Measurements from ENCODE around the gene P3H2. TPM values are rescaled to one million over a fixed set of nuclear protein-coding genes. Genes with fewer than 3 reads are reported as not detected.
A peak's percentile ranks its signal among the peaks of the same experiment; 100 is the strongest.

The P3H2 gene
- total and polyA plus RNA-seq, 2 of the 4 experiments (the other 2 are of a cell fraction): 54.7 to 64.3 TPM

- Histone ChIP-seq H3K56ac (ENCODE audit: extremely low read depth, insufficient read depth, low read length) (0 out of 2 replicates have a peak overlapping the region, but pooled peaks have one; percentile 10), H3K4me1 (ENCODE audit: control insufficient read depth, insufficient read depth, low read length) (peaks cover 15% of the 10 kb centered on the region), H3K23ac (ENCODE audit: low read depth, low read length) (no peak overlapping the region), H4K5ac (ENCODE audit: low read depth, low read length) (no peak overlapping the region; the same call in 1 of the 2 replicates), H3K9ac (ENCODE audit: low read depth, low read length) (no peak overlapping the region), H2BK5ac (ENCODE audit: low read depth, low read length, poor library complexity, severe bottlenecking) (peak overlapping the region; percentile 42), H3K27me3 (ENCODE audit: control insufficient read depth, insufficient read depth, low read length) (no peaks in the 10 kb centered on the region), H3K36me3 (ENCODE audit: control insufficient read depth, insufficient read depth, low read length) (no peaks in the 10 kb centered on the region), H2AK9ac (replicated peaks; ENCODE audit: low read depth, low read length, poor library complexity) (no peak overlapping the region), H2AK5ac (ENCODE audit: low read depth, low read length) (no peak overlapping the region), H2BK15ac (ENCODE audit: low read depth, low read length) (no peak overlapping the region), H3K9me1 (ENCODE audit: insufficient read depth, low read length) (peaks cover 5% of the 10 kb centered on the region; the same call in 1 of the 2 replicates), H3K79me1 (ENCODE audit: low read depth in 1 of 2, low read length in 2 of 2) (peaks cover 6 to 29% of the 10 kb centered on the region in 2 experiments; a peak in 3 of 4 replicates), H2BK20ac (ENCODE audit: low read depth, low read length) (no peak overlapping the region), H4K8ac (ENCODE audit: low read depth in 2 of 2, low read length in 2 of 2) (peak overlapping the region; percentile 17 to 23; a peak in 2 of 4 replicates), H3K9me3 (ENCODE audit: control insufficient read depth, insufficient read depth, low read length) (no peaks in the 10 kb centered on the region), H2BK120ac (ENCODE audit: low read depth, low read length) (peak overlapping the region; percentile 59; the same call in 1 of the 2 replicates), H4K91ac (ENCODE audit: insufficient read depth, low read depth, low read length) (no peak overlapping the region), H3K18ac (ENCODE audit: low read depth, low read length) (peak overlapping the region; percentile 47; the same call in 1 of the 2 replicates), H4K20me1 (ENCODE audit: insufficient read depth, low read length) (no peaks in the 10 kb centered on the region; the same call in 1 of the 2 replicates), H3K14ac (replicated peaks; ENCODE audit: low read depth, low read length) (no peak overlapping the region), H3K4ac (ENCODE audit: low read depth, low read length) (no peak overlapping the region; the same call in 1 of the 2 replicates), H2AFZ (replicated peaks; ENCODE audit: low read length, poor library complexity) (no peak overlapping the region), H3K27ac (ENCODE audit: insufficient read depth, low read length) (no peak overlapping the region), H3K4me2 (ENCODE audit: low read depth, low read length) (no peak overlapping the region), H3K4me3 (ENCODE audit: insufficient read depth, low read depth, low read length) (no peak overlapping the region)
- in situ Hi-C loops (cut with MboI; ENCODE audit: low sequenced_read_pairs): no loop called here
- intact Hi-C loops (cut with micrococcal nuclease): no loop called here
- DNase-seq (no peak), ATAC-seq (ENCODE audit: low read depth) (no peak)
- ChIA-PET POLR2A (ENCODE audit: unreplicated experiment) (no interaction called here), CTCF (no interaction called here)
- no TSS peak for BruUV-seq (replicated peaks)
- dilution Hi-C loops (cut with HindIII; ENCODE audit: low sequenced_read_pairs, unreplicated experiment): no loop called here
- TF ChIP-seq SMC3 (IDR thresholded peaks at IDR 0.05; ENCODE audit: low read depth, low read length) (no peak), MAFK (IDR thresholded peaks at IDR 0.05; ENCODE audit: low read depth, low read length) (no peak), CHD1 (IDR thresholded peaks at IDR 0.05; ENCODE audit: low read depth, low read length) (no peak), RAD21 (IDR thresholded peaks at IDR 0.05; ENCODE audit: low read length) (no peak), RFX5 (IDR thresholded peaks at IDR 0.05; ENCODE audit: low read depth, low read length) (no peak), USF2 (IDR thresholded peaks at IDR 0.05; ENCODE audit: low read depth, low read length) (no peak), FOS (IDR thresholded peaks at IDR 0.05; ENCODE audit: low read depth, low read length) (no peak), MAZ (IDR thresholded peaks at IDR 0.05; ENCODE audit: borderline replicate concordance, low read depth, low read length) (no peak), NFE2L2 (IDR thresholded peaks at IDR 0.05; ENCODE audit: low read depth, low read length) (no peak), MXI1 (IDR thresholded peaks at IDR 0.05; ENCODE audit: borderline replicate concordance, low read depth, low read length) (no peak), RCOR1 (IDR thresholded peaks at IDR 0.05; ENCODE audit: insufficient replicate concordance, low read length) (no peak), BHLHE40 (IDR thresholded peaks at IDR 0.05; ENCODE audit: low read depth, low read length) (no peak), POLR2A (IDR thresholded peaks at IDR 0.05; ENCODE audit: low read depth, low read length) (no peak), CEBPB (IDR thresholded peaks at IDR 0.05; ENCODE audit: low read depth, low read length) (no peak)
- TF ChIP-seq, protein P1, sequence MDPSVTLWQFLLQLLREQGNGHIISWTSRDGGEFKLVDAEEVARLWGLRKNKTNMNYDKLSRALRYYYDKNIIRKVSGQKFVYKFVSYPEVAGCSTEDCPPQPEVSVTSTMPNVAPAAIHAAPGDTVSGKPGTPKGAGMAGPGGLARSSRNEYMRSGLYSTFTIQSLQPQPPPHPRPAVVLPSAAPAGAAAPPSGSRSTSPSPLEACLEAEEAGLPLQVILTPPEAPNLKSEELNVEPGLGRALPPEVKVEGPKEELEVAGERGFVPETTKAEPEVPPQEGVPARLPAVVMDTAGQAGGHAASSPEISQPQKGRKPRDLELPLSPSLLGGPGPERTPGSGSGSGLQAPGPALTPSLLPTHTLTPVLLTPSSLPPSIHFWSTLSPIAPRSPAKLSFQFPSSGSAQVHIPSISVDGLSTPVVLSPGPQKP (IDR thresholded peaks at IDR 0.05; ENCODE audit: borderline replicate concordance, low read depth, low read length): no peak
- TF ChIP-seq, protein P2, sequence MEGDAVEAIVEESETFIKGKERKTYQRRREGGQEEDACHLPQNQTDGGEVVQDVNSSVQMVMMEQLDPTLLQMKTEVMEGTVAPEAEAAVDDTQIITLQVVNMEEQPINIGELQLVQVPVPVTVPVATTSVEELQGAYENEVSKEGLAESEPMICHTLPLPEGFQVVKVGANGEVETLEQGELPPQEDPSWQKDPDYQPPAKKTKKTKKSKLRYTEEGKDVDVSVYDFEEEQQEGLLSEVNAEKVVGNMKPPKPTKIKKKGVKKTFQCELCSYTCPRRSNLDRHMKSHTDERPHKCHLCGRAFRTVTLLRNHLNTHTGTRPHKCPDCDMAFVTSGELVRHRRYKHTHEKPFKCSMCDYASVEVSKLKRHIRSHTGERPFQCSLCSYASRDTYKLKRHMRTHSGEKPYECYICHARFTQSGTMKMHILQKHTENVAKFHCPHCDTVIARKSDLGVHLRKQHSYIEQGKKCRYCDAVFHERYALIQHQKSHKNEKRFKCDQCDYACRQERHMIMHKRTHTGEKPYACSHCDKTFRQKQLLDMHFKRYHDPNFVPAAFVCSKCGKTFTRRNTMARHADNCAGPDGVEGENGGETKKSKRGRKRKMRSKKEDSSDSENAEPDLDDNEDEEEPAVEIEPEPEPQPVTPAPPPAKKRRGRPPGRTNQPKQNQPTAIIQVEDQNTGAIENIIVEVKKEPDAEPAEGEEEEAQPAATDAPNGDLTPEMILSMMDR (conservative IDR thresholded peaks at IDR 0.05; ENCODE audit: low read depth, low read length): no peak
- WGBS, 2 experiments (ENCODE audit: extremely low coverage in 2 of 2, insufficient read length in 1 of 2): no CpG with 5 or more reads among the region's 5 CpGs
These were observed 116.0 kb downstream of the P3H2 start for GRCh38 chr3:190004656-190005055.

Measured in IMR-90 (cell line).